ENCODE measurements around the gene CBARP. TPM values are rescaled to one million over a fixed set of nuclear protein-coding genes. Genes with fewer than 3 reads are reported as not detected.

The CBARP gene
- total RNA-seq, 1 experiment from 2014 or later = 28.4 TPM

- H2BK20ac ChIP-seq (ENCODE audit: low read depth, low read length, poor library complexity, severe bottlenecking) = no peak overlapping the region
- H4K20me1 ChIP-seq (ENCODE audit: control insufficient read depth, insufficient read depth, insufficient read length) = no peaks in the 10 kb centered on the region
- Mint-ChIP-seq H3K4me1 (peaks cover 0 to 16% of the 10 kb centered on the region in 2 experiments; a peak in 1 of 4 replicates), H3K9me3 (no peaks in the 10 kb centered on the region; a peak in 1 of 5 replicates), H3K36me3 (ENCODE audit: insufficient read depth in 1 of 3, low read depth in 3 of 3) (peaks cover 18 to 48% (median 38%) of the 10 kb centered on the region in 3 experiments; a peak in 6 of 7 replicates), H3K4me3 (peak overlapping the region; percentile 84 to 90), H3K27ac (peak overlapping the region; percentile 84 to 94 (median 92)), H3K27me3 (ENCODE audit: low read depth) (no peaks in the 10 kb centered on the region)
- H3K9ac ChIP-seq (ENCODE audit: extremely low read depth, insufficient read length, low read length) = peak overlapping the region; percentile 73
- no peak overlapping the region for H4K8ac ChIP-seq (replicated peaks; ENCODE audit: insufficient read length, low read depth, low read length)
- no peak overlapping the region for H3K56ac ChIP-seq (ENCODE audit: insufficient read length, low read depth, low read length)
- no peaks in the 10 kb centered on the region; the same call in 1 of the 2 replicates for H3K4me1 ChIP-seq (ENCODE audit: insufficient read depth, low read length)
- H3T11ph ChIP-seq (ENCODE audit: low read length) = no peak overlapping the region
- no peak for TF ChIP-seq CTCF (conservative IDR thresholded peaks at IDR 0.05)
- no peaks in the 10 kb centered on the region for H3K27me3 ChIP-seq (ENCODE audit: insufficient read depth, low read length)
- H3K18ac ChIP-seq (ENCODE audit: insufficient read length, low read depth, low read length) = peak overlapping the region; percentile 74
- H3K9me3 ChIP-seq (ENCODE audit: control insufficient read depth, low read depth, low read length) = no peaks in the 10 kb centered on the region
- WGBS (ENCODE audit: extremely low coverage, insufficient read length, low lambda C conversion rate) = no CpG with 5 or more reads among the region's 41 CpGs
- H2AK5ac ChIP-seq (ENCODE audit: insufficient read length, low read length) = no peak overlapping the region
- no peak overlapping the region for H4K91ac ChIP-seq (ENCODE audit: insufficient read length, low read depth, low read length)
- no peak overlapping the region for H2AFZ ChIP-seq (ENCODE audit: low read length)
- no peak overlapping the region for H2BK12ac ChIP-seq (ENCODE audit: insufficient read length, low read depth, low read length)
- no peaks in the 10 kb centered on the region for H3K79me1 ChIP-seq (ENCODE audit: insufficient read depth, low read depth, low read length, poor library complexity, severe bottlenecking)
- DNase-seq = no peak
- no peak overlapping the region for H4K5ac ChIP-seq (ENCODE audit: insufficient read length, low read depth, low read length)
- H2BK15ac ChIP-seq (ENCODE audit: low read depth, low read length) = no peak overlapping the region
- 0 out of 2 replicates have a peak overlapping the region, but pooled peaks have one; percentile 1 for H3K4ac ChIP-seq (ENCODE audit: low read depth, low read length)
- no peak overlapping the region for H3K27ac ChIP-seq (ENCODE audit: insufficient read length, low read depth, low read length)
- peak overlapping the region; percentile 70 for H3K4me2 ChIP-seq (ENCODE audit: insufficient read depth, insufficient read length, low read length)
- no peak overlapping the region for H2BK5ac ChIP-seq (ENCODE audit: insufficient read length, low read length)
- peaks cover 12% of the 10 kb centered on the region for H3K23me2 ChIP-seq (ENCODE audit: insufficient read length, low read depth, low read length, poor library complexity, severe bottlenecking)
- H3K14ac ChIP-seq (ENCODE audit: insufficient read depth, low read length) = peak overlapping the region; percentile 89
- H2BK120ac ChIP-seq (ENCODE audit: low read depth, low read length, poor library complexity, severe bottlenecking) = no peak overlapping the region
- no peak overlapping the region for H3K23ac ChIP-seq (ENCODE audit: insufficient read length, low read depth, low read length)
- H3K79me2 ChIP-seq (ENCODE audit: insufficient read depth, low read length) = peaks cover 11% of the 10 kb centered on the region; the same call in 1 of the 2 replicates
Observed at GRCh38 chr19:1251330-1252220, 13.8 kb upstream of the CBARP start.

Measured in H9 (cell line).